GM12891 (cell line): ENCODE measurements around the gene DCAF12.

Experiments
- PAX5 ChIP-seq: IDR thresholded peaks from 2 replicates; pipeline ENCODE4 v1.6.1; 2011; ENCODE audit warnings: low read length, moderate library complexity, mild to moderate bottlenecking; ENCODE audit not compliant: insufficient read depth, severe bottlenecking
- POLR2A ChIP-seq: IDR thresholded peaks from 2 replicates; pipeline ENCODE4 v1.6.1; 2011; ENCODE audit warnings: low read depth, low read length, control low read depth
- POLR2AphosphoS5 ChIP-seq: IDR thresholded peaks from 2 replicates; pipeline ENCODE4 v1.6.1; 2011; ENCODE audit warnings: low read depth, low read length, control low read depth
- POU2F2 ChIP-seq: IDR thresholded peaks from 2 replicates; pipeline ENCODE4 v1.6.1; 2011; ENCODE audit warnings: low read depth, mild to moderate bottlenecking, control low read depth, low read length, moderate library complexity
- SPI1 ChIP-seq: IDR thresholded peaks from 2 replicates; pipeline ENCODE4 v1.6.1; 2011; ENCODE audit warnings: low read depth, low read length, control low read depth
- TAF1 ChIP-seq: IDR thresholded peaks from 2 replicates; pipeline ENCODE4 v1.6.1; 2011; ENCODE audit warnings: low read depth, low read length, control low read depth

GRCh38 chr9:34037626-34038025 is 88.9 kb downstream of the DCAF12 start:
- TF ChIP-seq POLR2AphosphoS5 (no peak), POLR2A (no peak), TAF1 (no peak), SPI1 (no peak), POU2F2 (no peak), PAX5 (no peak)
